NK-92 (cell line): ENCODE measurements around the gene NOXO1.
A peak's percentile ranks its signal among the peaks of the same experiment; 100 is the strongest.

ENCODE experiments used
- DNase-seq: peaks from one replicate; lab custom pipeline; 2025; ENCODE audit not compliant: unreplicated experiment; lab: John Stamatoyannopoulos, UW

Gene NOXO1

GRCh38 chr16:1981398-1981836, at the start of gene NOXO1:
TSS of gene NOXO1 (minus strand) at chr16:1981469. CDS start at chr16:1981179, 290 bp downstream.
- DNase-seq: no peak

- DNase-seq: no peak
Observed at GRCh38 chr16:2030036-2030435, 48.8 kb upstream of the NOXO1 start.

- no peak for DNase-seq
Observed at GRCh38 chr16:2029350-2029749, 48.1 kb upstream of the NOXO1 start.

- no peak for DNase-seq
Observed at GRCh38 chr16:2028620-2029220, 47.5 kb upstream of the NOXO1 start.

GRCh38 chr16:2028146-2028545, 46.9 kb upstream of the NOXO1 start:
- DNase-seq: no peak

- no peak for DNase-seq
Observed at GRCh38 chr16:2027024-2028010, 46.0 kb upstream of the NOXO1 start.

GRCh38 chr16:2026461-2027023, 45.3 kb upstream of the NOXO1 start, which contains the start of gene NHERF2:
TSS of gene NHERF2 (plus strand) at chr16:2026902. CDS start at chr16:2027006, 104 bp downstream.
- DNase-seq: no peak

GRCh38 chr16:2025878-2026460, 44.7 kb upstream of the NOXO1 start:
- DNase-seq: no peak

GRCh38 chr16:2025251-2025650, 44.0 kb upstream of the NOXO1 start:
- DNase-seq: no peak

GRCh38 chr16:2024032-2024420, 42.8 kb upstream of the NOXO1 start:
- no peak for DNase-seq

GRCh38 chr16:2023092-2024031, 42.1 kb upstream of the NOXO1 start:
- peak; percentile 61 for DNase-seq

GRCh38 chr16:2022723-2023091, 41.4 kb upstream of the NOXO1 start:
- DNase-seq: no peak

- DNase-seq: no peak
Observed at GRCh38 chr16:2019921-2020831, 38.9 kb upstream of the NOXO1 start.

- no peak for DNase-seq
Observed at GRCh38 chr16:2019518-2019920, 38.2 kb upstream of the NOXO1 start, which contains the start of gene NPW. TSS of gene NPW (plus strand) at chr16:2019785.

GRCh38 chr16:2016407-2016922, 35.2 kb upstream of the NOXO1 start:
- DNase-seq: no peak

GRCh38 chr16:2015947-2016208, 34.6 kb upstream of the NOXO1 start:
- DNase-seq: no peak

GRCh38 chr16:2015117-2015946, 34.1 kb upstream of the NOXO1 start:
- DNase-seq: no peak

- no peak for DNase-seq
Observed at GRCh38 chr16:2013527-2013926, 32.3 kb upstream of the NOXO1 start.
